ENCODE results near the gene SNX17. TPM values are rescaled to one million over a fixed set of nuclear protein-coding genes. Genes with fewer than 3 reads are reported as not detected.
A peak's percentile ranks its signal among the peaks of the same experiment; 100 is the strongest.

The SNX17 gene
- total and polyA plus RNA-seq, 2 of the 13 experiments (the other 11 are each of a cell fraction or from before 2014, with no cell fraction given): 75.0 to 109 TPM

- peak; percentile 73 for TF ChIP-seq TARDBP (CRISPR knock-in tag; IDR thresholded peaks at IDR 0.05)
- peak; percentile 78; the same call in 1 of the 2 replicates for TF ChIP-seq ARHGAP35 (CRISPR knock-in tag; IDR thresholded peaks at IDR 0.05; ENCODE audit: borderline replicate concordance)
- 0 out of 2 replicates have a peak, but pooled peaks have one; percentile 67 for TF ChIP-seq RERE (CRISPR knock-in tag; IDR thresholded peaks at IDR 0.05; ENCODE audit: low read depth)
- no peak; the same call in 1 of the 2 replicates for TF ChIP-seq ZNF7 (CRISPR knock-in tag; IDR thresholded peaks at IDR 0.05)
- TF ChIP-seq SP1 (IDR thresholded peaks at IDR 0.05): no peak
- TF ChIP-seq SP1 (CRISPR knock-in tag; IDR thresholded peaks at IDR 0.05): peak; percentile 96
- peak; percentile 66; the same call in 1 of the 2 replicates for TF ChIP-seq SP5 (CRISPR knock-in tag; IDR thresholded peaks at IDR 0.05; ENCODE audit: borderline replicate concordance, low read depth)
- no peak; the same call in 1 of the 2 replicates for TF ChIP-seq KDM4B (CRISPR knock-in tag; IDR thresholded peaks at IDR 0.05)
- TF ChIP-seq SAP130 (CRISPR knock-in tag; IDR thresholded peaks at IDR 0.05; ENCODE audit: low read depth): peak; percentile 98
- no peak for TF ChIP-seq TBX3 (IDR thresholded peaks at IDR 0.05; ENCODE audit: borderline replicate concordance)
- no peak for TF ChIP-seq CSRNP2 (CRISPR knock-in tag; conservative IDR thresholded peaks at IDR 0.05; ENCODE audit: low read depth)
- 0 out of 2 replicates have a peak, but pooled peaks have one; percentile 37 for TF ChIP-seq ZNF570 (CRISPR knock-in tag; IDR thresholded peaks at IDR 0.05; ENCODE audit: borderline replicate concordance)
- TF ChIP-seq RFX1 (IDR thresholded peaks at IDR 0.05): no peak
- peak; percentile 91; the same call in 1 of the 2 replicates for TF ChIP-seq HES4 (CRISPR knock-in tag; IDR thresholded peaks at IDR 0.05; ENCODE audit: borderline replicate concordance)
- TF ChIP-seq ZNF782 (CRISPR knock-in tag; IDR thresholded peaks at IDR 0.05; ENCODE audit: borderline replicate concordance): peak; percentile 56; the same call in 1 of the 2 replicates
- no peak for TF ChIP-seq GTF3A (CRISPR knock-in tag; conservative IDR thresholded peaks at IDR 0.05)
- TF ChIP-seq BORCS8-MEF2B (CRISPR knock-in tag; IDR thresholded peaks at IDR 0.05): peak; percentile 93
- TF ChIP-seq MYC (CRISPR knock-in tag; IDR thresholded peaks at IDR 0.05; ENCODE audit: borderline replicate concordance): peak; percentile 96
- no peak; the same call in 1 of the 2 replicates for TF ChIP-seq ZBTB20 (CRISPR knock-in tag; IDR thresholded peaks at IDR 0.05; ENCODE audit: borderline replicate concordance, low read depth)
- TF ChIP-seq HMG20B (CRISPR knock-in tag; conservative IDR thresholded peaks at IDR 0.05): 0 out of 2 replicates have a peak, but pooled peaks have one; percentile 11
- no peak for TF ChIP-seq RARG (CRISPR knock-in tag; IDR thresholded peaks at IDR 0.05; ENCODE audit: low read depth)
- peak; percentile 97 for TF ChIP-seq POLR2AphosphoS5 (IDR thresholded peaks at IDR 0.05; ENCODE audit: low read depth, low read length)
- TF ChIP-seq ZNF329 (CRISPR knock-in tag; IDR thresholded peaks at IDR 0.05; ENCODE audit: low read depth): peak; percentile 76; the same call in 1 of the 2 replicates
- no peak for TF ChIP-seq NR3C1 (CRISPR knock-in tag; IDR thresholded peaks at IDR 0.05)
- peak; percentile 82; the same call in 1 of the 2 replicates for TF ChIP-seq ZNF274 (CRISPR knock-in tag; IDR thresholded peaks at IDR 0.05)
Measured at GRCh38 chr2:27322766-27323595, 47.4 kb upstream of the SNX17 start, which contains the start of gene MPV17 (continued).

Measured in HepG2 (cell line).